Loucy (cell line): Measurements from ENCODE around the gene NELFA.
"Not testable (repeated sequence)": the region's sequence is repeated elsewhere in the genome, so short reads cannot be mapped to it uniquely, and the experiment has no call there.

ENCODE experiments used
- H2AFZ ChIP-seq: fragments of 200-600 bp; sonication (generic); 2 replicates; pipeline ENCODE4 v1.6.0; 2016; ENCODE audit warnings: antibody characterized with exemption, mild to moderate bottlenecking, low read length, moderate library complexity
- H3F3A ChIP-seq: fragments of 200-600 bp; 2 replicates; pipeline ENCODE4 v1.6.0; 2016; ENCODE audit warnings: antibody characterized with exemption, low read depth, mild to moderate bottlenecking
- H3K27me3 ChIP-seq: fragments of 200-600 bp; sonication (generic); 2 replicates; pipeline ENCODE4 v1.6.1; 2014; ENCODE audit warnings: low read length, mild to moderate bottlenecking; ENCODE audit not compliant: insufficient read depth, poor library complexity, severe bottlenecking
- H3K36me3 ChIP-seq: fragments of 200-600 bp; sonication (generic); 2 replicates; pipeline ENCODE4 v1.6.1; 2016; ENCODE audit warnings: low read length; ENCODE audit not compliant: insufficient read depth
- H3K4me1 ChIP-seq: fragments of 200-600 bp; sonication (generic); 2 replicates; pipeline ENCODE4 v1.5.1; 2014; ENCODE audit warnings: low read length, mild to moderate bottlenecking; ENCODE audit not compliant: insufficient read depth, poor library complexity, severe bottlenecking
- H3K4me2 ChIP-seq: fragments of 200-600 bp; sonication (generic); 2 replicates; pipeline ENCODE4 v1.6.0; 2014; ENCODE audit warnings: antibody characterized with exemption, low read length, low read depth, mild to moderate bottlenecking; ENCODE audit not compliant: poor library complexity, severe bottlenecking
- H3K4me3 ChIP-seq: fragments of 200-600 bp; sonication (generic); 2 replicates; pipeline ENCODE4 v1.5.1; 2014; ENCODE audit warnings: low read length, mild to moderate bottlenecking, mixed read lengths; ENCODE audit not compliant: poor library complexity, severe bottlenecking
- H3K79me2 ChIP-seq: fragments of 200-600 bp; sonication (generic); 2 replicates; pipeline ENCODE4 v1.6.1; 2014; ENCODE audit warnings: low read length; ENCODE audit not compliant: insufficient read depth
- H3K9ac ChIP-seq: fragments of 200-600 bp; sonication (generic); 2 replicates; pipeline ENCODE4 v1.6.0; 2014; ENCODE audit warnings: mild to moderate bottlenecking, low read depth, low read length, moderate library complexity; ENCODE audit not compliant: poor library complexity, severe bottlenecking
- H3K9me2 ChIP-seq: fragments of 200-600 bp; sonication (generic); replicated peaks from 2 replicates; pipeline ENCODE4 v1.6.1; 2016; ENCODE audit warnings: low read depth, low read length, mixed read lengths
- H3K9me3 ChIP-seq: fragments of 200-600 bp; sonication (generic); 2 replicates; pipeline ENCODE4 v1.6.1; 2014; ENCODE audit warnings: mild to moderate bottlenecking, antibody characterized with exemption, low read length, low read depth; ENCODE audit not compliant: insufficient read depth
- H4K20me1 ChIP-seq: fragments of 200-600 bp; sonication (generic); 2 replicates; pipeline ENCODE4 v1.6.0; 2014; ENCODE audit warnings: antibody characterized with exemption, low read length, mild to moderate bottlenecking; ENCODE audit not compliant: insufficient read depth, poor library complexity, severe bottlenecking
- EZH2phosphoT487 ChIP-seq: fragments of 200-600 bp; IDR thresholded peaks from 2 replicates; pipeline ENCODE4 v1.6.1; 2018; ENCODE audit warnings: antibody characterized with exemption, mild to moderate bottlenecking, moderate library complexity, borderline replicate concordance
- TF ChIP-seq, protein P1 (sequence below): fragments of 200-600 bp; sonication (generic); conservative IDR thresholded peaks from 2 replicates; pipeline ENCODE4 v1.5.1; 2014; ENCODE audit warnings: mild to moderate bottlenecking, antibody characterized with exemption, low read length

The NELFA gene

DNA sequence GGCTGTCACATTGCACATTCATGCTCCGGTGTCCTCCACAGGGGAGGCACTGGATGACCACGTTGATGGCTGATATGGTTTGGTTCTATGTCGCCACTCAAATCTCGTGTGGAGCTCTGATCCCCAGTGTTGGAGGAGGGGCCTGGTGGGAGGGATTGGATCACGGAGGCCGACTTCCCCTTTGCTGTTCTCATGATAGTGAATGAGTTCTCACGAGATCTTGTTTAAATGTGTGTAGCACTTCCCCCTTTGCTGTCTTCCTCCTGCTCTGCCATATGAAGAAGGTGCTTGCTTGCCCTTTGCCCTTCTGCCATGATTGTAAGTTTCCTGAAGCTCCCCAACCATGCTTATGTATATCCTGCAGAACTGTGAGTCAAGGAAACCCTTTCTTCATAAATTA is 28.1 kb upstream of the NELFA start:
- no peak overlapping the region for H3K4me2 ChIP-seq

DNA sequence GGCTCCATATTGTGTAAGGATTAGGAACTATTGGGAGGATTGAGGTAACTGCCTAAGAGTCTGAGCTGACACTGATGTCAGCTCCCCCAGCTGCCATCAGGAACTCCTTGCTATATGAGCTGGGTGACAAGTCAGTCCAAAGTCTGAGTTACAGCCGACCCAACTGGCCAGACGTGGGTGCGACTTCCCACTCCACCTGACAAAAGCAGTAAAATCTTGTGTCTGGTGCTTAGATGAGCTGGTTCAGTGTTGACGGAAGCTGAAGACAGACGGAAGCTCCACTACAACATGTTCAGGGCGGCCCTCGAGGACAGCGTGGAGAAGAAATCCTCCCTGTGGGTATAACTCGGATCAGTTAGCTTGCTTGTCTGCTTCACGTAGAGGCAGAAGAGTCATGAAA is 27.6 kb upstream of the NELFA start:
- no peaks in the 10 kb centered on the region for H3K4me1 ChIP-seq
- no peaks in the 10 kb centered on the region for H3K79me2 ChIP-seq
- no peak overlapping the region for H3K4me3 ChIP-seq
- no peaks in the 10 kb centered on the region for H3K9me2 ChIP-seq
- no peak for TF ChIP-seq EZH2phosphoT487
- no peak overlapping the region for H3K9ac ChIP-seq
- no peaks in the 10 kb centered on the region for H3K27me3 ChIP-seq
- no peaks in the 10 kb centered on the region for H3K36me3 ChIP-seq
- H3F3A ChIP-seq, result no peaks in the 10 kb centered on the region
- no peak overlapping the region for H3K4me2 ChIP-seq
- H4K20me1 ChIP-seq, result no peaks in the 10 kb centered on the region
- no peaks in the 10 kb centered on the region for H3K9me3 ChIP-seq
- no peak overlapping the region for H2AFZ ChIP-seq

More for the DNA sequence above, 28.1 kb upstream of the NELFA start:
- Histone ChIP-seq H3F3A (no peaks in the 10 kb centered on the region), H3K27me3 (no peaks in the 10 kb centered on the region), H3K4me1 (no peaks in the 10 kb centered on the region), H3K9me3 (no peaks in the 10 kb centered on the region), H3K36me3 (no peaks in the 10 kb centered on the region), H4K20me1 (no peaks in the 10 kb centered on the region), H3K79me2 (no peaks in the 10 kb centered on the region), H3K4me3 (no peak overlapping the region), H3K9ac (no peak overlapping the region), H2AFZ (no peak overlapping the region), H3K9me2 (no peaks in the 10 kb centered on the region)
- TF ChIP-seq, protein P1, sequence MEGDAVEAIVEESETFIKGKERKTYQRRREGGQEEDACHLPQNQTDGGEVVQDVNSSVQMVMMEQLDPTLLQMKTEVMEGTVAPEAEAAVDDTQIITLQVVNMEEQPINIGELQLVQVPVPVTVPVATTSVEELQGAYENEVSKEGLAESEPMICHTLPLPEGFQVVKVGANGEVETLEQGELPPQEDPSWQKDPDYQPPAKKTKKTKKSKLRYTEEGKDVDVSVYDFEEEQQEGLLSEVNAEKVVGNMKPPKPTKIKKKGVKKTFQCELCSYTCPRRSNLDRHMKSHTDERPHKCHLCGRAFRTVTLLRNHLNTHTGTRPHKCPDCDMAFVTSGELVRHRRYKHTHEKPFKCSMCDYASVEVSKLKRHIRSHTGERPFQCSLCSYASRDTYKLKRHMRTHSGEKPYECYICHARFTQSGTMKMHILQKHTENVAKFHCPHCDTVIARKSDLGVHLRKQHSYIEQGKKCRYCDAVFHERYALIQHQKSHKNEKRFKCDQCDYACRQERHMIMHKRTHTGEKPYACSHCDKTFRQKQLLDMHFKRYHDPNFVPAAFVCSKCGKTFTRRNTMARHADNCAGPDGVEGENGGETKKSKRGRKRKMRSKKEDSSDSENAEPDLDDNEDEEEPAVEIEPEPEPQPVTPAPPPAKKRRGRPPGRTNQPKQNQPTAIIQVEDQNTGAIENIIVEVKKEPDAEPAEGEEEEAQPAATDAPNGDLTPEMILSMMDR, result no peak
- no peak for TF ChIP-seq EZH2phosphoT487

DNA sequence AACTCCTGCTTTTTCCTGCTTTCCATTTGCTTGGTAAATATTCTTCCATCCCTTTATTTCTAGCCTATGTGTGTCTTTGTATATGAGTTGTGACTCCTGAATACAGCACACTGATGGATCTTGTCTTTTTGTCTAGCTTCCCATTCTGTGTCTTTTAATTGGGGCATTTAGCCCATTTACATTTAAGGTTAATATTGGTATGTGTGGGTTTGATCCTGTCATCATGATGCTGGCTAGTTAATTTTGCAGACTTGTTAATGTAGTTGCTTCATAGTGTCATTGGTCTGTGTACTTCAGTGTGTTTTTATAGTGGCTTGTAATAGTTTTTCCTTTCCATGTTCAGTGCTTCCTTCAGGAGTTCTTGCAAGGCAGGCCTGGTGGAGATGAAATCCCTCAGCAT is 22.4 kb upstream of the NELFA start:
- H3K36me3 ChIP-seq, H4K20me1 ChIP-seq, H2AFZ ChIP-seq, H3K9ac ChIP-seq, H3K4me2 ChIP-seq, H3F3A ChIP-seq, H3K4me1 ChIP-seq, H3K9me2 ChIP-seq, H3K9me3 ChIP-seq, H3K4me3 ChIP-seq, H3K79me2 ChIP-seq, H3K27me3 ChIP-seq: not testable (repeated sequence)

DNA sequence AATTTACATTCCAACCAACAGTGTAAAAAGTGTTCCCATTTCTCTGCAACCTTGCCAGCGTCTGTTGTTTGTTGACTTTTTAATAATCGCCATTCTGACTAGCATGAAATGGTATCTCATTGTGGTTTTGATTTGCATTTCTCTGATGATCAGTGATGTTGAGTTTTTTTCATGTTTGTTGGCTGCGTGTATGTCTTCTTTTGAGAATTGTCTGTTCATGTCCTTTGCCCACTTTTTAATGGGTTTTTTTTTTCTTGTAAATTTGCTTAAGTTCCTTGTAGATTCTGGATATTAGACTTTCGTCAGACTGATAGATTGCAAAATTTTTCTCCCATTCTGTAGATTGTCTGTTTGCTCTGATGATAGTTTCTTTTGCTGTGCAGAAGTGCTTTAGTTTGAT is 18.3 kb upstream of the NELFA start:
- H3K27me3 ChIP-seq, H3K4me1 ChIP-seq, H3K79me2 ChIP-seq: not testable (repeated sequence)

DNA sequence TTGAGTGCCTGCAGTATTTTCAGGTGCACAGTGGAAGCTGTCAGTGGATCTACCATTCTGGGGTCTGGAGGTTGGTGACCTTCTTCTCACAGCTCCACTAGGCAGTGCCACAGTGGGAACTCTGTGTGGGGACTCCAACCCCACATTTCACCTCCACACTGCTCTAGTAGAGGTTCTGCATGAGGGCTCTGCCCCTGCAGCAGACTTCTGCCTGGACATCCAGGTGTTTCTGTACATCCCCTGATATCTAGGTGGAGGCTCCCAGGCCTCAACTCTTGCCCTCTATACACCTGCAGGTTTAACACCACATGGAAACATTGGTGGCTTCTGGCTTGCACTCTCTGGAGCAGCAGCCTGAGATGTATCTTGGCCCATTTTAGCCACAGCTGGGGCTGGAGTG is 17.0 kb upstream of the NELFA start:
- H3K4me3 ChIP-seq, result no peak overlapping the region
- no peak overlapping the region for H2AFZ ChIP-seq
- no peaks in the 10 kb centered on the region for H3F3A ChIP-seq
- H3K4me2 ChIP-seq, result no peak overlapping the region
- no peaks in the 10 kb centered on the region for H3K4me1 ChIP-seq
- H3K9me2 ChIP-seq, result no peaks in the 10 kb centered on the region
- no peaks in the 10 kb centered on the region for H3K36me3 ChIP-seq
- TF ChIP-seq EZH2phosphoT487, result no peak
- TF ChIP-seq, protein P1, result no peak
- no peaks in the 10 kb centered on the region for H3K27me3 ChIP-seq
- H4K20me1 ChIP-seq, result no peaks in the 10 kb centered on the region
- no peak overlapping the region for H3K9ac ChIP-seq
- H3K9me3 ChIP-seq, result no peaks in the 10 kb centered on the region
- no peaks in the 10 kb centered on the region for H3K79me2 ChIP-seq

More for the DNA sequence above, 18.3 kb upstream of the NELFA start:
- not testable (repeated sequence) for H3K4me3 ChIP-seq, H3K9me3 ChIP-seq, H3K9me2 ChIP-seq, H3F3A ChIP-seq, H3K36me3 ChIP-seq, H4K20me1 ChIP-seq, H3K4me2 ChIP-seq, H2AFZ ChIP-seq, H3K9ac ChIP-seq
